DMS53 (cell line): Measurements from ENCODE around the gene TAF12.
"Not testable (repeated sequence)": the region's sequence is repeated elsewhere in the genome, so short reads cannot be mapped to it uniquely, and the experiment has no call there.

Source experiments
- DNase-seq: peaks from one replicate; lab custom pipeline; 2025; lab: John Stamatoyannopoulos, UW

Gene TAF12

GRCh38 chr1:28644494-28644893, 1.6 kb upstream of the TAF12 start:
- DNase-seq: peak; percentile 22

- DNase-seq: no peak
These were observed 616 bp downstream of the TAF12 start for GRCh38 chr1:28642056-28642846.

GRCh38 chr1:28640766-28641165, 2.1 kb downstream of the TAF12 start:
- peak; percentile 50 for DNase-seq

GRCh38 chr1:28632560-28632959, 10.3 kb downstream of the TAF12 start:
- DNase-seq: no peak

DNA sequence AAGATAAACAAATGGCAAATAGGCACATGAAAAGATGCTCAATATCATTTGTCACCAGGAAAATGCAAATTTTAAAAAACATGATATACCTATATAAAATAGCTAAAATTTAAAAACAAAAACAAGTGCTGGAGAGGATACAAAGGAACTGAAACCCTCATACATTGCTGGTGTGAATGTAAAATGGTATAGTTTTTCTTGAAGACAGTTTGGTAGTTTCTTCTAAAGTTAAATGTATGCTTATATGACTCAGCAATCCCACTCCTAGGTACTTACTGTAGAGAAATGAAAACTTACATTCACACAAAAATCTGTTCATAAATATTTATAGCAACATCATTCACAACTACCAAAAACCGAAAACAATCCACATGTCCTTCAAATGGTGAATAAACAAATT, 11.2 kb downstream of the TAF12 start:
- DNase-seq: no peak

DNA sequence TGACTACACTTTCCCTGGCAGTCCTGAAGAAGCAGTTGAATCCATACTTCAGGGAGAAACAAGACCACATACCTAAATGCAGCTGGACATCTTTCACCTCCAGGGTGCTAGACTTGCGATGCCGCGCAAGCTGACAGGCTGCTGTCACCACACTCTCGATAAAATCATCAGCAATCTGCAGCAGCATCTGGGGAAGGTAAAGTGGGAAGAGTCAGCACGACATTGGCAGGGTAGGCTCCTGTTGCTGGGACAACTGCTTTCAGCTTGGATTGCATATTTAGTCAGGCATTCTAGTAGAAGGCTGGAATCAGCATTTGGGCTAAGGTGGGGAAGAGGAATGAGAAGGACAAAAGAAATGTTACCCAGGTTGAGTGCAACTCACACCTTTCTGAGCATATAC, 29.7 kb downstream of the TAF12 start:
- no peak for DNase-seq

DNA sequence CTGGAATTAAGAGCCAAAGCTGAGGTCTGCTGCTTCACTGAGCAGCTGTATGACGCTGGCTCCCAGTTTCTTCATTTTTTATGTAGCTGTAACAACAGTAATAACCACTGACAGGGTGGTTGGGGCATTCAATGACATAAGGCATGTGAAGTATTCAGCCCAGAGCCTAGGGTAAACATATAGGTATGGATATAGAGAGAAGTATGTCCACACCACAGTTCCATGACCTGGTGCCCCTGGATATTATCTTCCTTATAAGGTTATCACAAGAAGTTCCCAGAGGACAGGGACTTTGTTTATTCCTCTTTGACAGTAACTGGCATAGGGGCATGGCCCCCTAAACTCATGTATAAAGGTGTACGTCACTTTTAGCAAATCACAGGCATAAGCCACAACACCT, 36.1 kb downstream of the TAF12 start:
- no peak for DNase-seq

- DNase-seq: no peak
These were observed 37.9 kb downstream of the TAF12 start for GRCh38 chr1:28604962-28605361.

GRCh38 chr1:28604411-28604810, 38.5 kb downstream of the TAF12 start:
- DNase-seq: no peak

GRCh38 chr1:28602536-28603439, 40.1 kb downstream of the TAF12 start:
- peak; percentile 87 for DNase-seq

GRCh38 chr1:28601696-28602095, 41.2 kb downstream of the TAF12 start:
- peak; percentile 13 for DNase-seq

DNA sequence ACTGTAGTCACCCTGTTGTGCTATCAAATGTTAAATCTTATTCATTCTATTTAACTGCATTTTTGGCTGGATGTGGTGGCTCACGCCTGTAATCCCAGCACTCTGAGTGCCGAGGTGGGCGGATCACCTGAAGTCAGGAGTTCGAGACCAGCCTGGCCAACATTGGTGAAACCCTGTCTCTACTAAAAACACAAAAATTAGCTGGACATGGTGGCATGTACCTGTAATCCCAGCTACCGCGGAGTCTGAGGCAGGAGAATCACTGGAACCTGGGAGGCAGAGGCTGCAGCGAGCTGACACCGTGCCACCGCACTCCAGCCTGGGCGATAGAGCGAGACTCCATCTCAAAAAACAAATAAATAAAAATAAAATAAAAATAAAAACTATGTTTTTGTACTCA, 46.6 kb downstream of the TAF12 start:
- not testable (repeated sequence) for DNase-seq

GRCh38 chr1:28595412-28596191, 47.3 kb downstream of the TAF12 start:
- no peak for DNase-seq

DNA sequence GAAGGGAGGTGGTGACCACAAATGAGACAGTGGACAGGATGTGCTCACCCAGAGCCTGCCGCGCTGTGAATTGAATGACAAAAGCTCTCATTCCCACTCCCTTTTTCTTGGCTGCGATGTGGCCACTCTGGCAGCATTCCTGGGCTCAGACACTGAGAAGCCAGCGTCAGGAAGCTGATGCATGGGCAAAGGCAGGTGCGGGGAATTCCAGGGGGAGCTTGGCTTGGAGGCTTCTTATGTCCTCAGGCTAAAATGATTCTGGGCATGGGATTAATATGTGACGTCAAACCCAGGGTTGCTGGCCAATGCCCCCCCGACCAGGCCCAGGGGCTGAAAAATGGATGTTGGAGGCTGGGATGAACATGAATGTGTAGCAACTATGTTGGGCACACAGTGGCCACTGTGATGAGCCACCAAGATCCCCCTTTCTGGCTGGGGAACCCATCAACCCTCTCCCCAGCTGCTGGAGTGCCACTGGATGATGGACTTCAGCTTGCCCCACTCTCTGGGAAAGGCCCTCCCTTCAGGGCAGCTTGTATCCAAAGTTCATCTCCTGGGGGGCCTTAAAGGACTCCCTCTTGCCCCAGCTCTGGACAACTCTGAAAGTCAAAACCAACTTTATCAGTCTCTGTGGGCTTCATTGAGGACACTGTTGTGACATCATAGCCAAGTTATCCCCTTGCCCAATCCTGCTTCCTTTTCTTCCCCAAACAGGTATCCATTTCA, 48.0 kb downstream of the TAF12 start:
- not testable (repeated sequence) for DNase-seq

- DNase-seq: not testable (repeated sequence)
These were observed 48.9 kb downstream of the TAF12 start for GRCh38 chr1:28593988-28594356.

GRCh38 chr1:28592321-28593071, 50.4 kb downstream of the TAF12 start:
- peak; percentile 39 for DNase-seq

DNA sequence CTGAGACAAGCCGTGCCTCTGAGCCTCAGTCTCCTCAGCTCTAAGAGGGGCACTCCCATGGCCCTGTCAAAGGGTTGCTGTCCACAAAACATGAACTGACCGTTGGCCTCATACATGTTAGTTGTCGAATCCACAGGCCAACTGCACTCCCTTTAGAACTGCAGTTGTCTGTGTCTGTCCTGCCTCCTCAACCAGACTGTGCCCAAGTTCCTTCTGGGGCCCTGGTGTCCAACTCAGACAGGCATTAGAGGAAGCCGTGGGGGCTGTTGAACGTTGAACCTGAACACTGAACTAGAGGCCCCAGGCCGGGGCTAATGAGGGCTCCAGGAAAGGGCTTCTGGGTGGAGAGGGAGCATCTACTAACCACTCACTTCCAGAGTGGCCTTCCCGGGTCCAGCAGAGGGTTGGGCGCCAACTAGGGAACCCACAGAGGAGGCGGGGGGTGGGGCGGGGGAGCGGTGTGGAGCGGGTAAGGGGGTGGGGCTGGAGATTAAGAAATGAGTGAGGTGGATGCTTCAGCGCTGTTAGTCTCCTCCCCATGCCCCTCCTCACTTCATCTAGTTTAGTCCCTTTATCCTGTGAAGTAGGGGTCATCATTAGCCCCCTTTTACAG, 51.1 kb downstream of the TAF12 start, which contains the start of gene RAB42:
RAB42 (plus strand) TSS at position 558 of the 613 bp plus-strand sequence. CDS start 247 bp downstream, outside the sequence.
- peak; percentile 26 for DNase-seq

DNA sequence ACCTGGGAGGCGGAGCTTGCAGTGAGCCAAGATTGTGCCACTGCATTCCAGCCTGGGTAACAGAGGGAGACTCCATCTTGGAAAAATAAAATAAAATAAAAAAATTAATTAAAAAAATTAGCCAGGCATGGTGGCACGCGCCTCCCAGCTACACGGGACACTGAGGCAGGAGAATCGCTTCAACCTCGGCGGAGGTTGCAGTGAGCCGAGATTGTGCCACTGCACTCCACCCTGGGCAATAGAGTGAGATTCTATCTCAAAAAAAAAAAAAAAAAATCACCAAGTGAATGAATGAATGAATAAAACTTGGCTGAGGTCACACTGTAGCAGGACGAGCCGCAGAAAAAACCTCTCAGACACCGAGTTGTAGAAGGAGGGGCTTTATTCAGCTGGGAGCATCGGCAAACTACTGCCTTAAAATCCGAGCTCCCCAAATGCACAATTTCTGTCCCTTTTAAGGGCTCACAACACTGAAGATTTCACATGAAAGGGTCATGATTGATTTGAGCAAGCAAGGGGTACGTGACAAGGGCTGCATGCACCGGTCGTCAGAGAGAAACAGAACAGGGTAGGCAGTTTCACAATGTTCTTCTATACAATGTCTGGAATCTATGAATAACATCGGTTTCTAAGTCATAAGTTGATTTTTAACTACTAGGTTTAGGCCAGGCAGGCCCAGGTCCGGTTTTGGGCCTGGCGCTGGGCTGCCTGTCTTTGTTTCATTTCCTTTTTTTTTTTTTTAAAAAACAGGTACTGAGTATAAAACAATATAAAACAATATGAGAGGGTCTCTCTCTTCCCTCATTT, 56.1 kb downstream of the TAF12 start:
- not testable (repeated sequence) for DNase-seq

- peak; percentile 75 for DNase-seq
These were observed 60.6 kb downstream of the TAF12 start for GRCh38 chr1:28582248-28582615.
